Inflammatory macrophage treated with lipopolysaccharide for 4 hours (primary cell): ENCODE data around the gene RAB11FIP3.
A peak's percentile ranks its signal among the peaks of the same experiment; 100 is the strongest.
"Not testable (repeated sequence)": the region's sequence is repeated elsewhere in the genome, so short reads cannot be mapped to it uniquely, and the experiment has no call there.

Experiments used
- DNase-seq: peaks from one replicate; pipeline ENCODE4 v3.0.0-alpha.2; 2020

Gene RAB11FIP3

DNA sequence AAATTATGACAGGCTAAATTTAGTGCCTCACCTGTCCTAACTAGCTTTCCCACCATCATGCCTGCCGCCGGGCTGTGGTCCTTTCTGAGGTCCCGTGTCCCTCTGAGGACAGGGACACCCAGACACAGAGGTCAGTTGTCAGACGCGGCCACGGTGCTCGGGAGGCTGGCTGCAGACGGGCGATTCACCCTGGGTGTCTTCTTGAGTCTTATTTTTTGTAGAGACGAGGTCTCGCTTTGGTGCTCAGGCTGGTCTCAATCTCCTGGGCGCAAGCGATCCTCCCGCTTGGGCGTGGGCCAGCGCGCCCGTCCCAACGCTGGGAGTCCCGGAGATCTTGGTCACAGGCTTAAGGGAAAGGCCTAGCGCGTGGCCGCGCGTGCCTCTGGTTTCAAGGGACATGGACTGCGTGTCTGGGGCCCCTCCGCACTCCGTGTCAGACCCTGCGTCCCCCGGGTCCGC lies 797 bp upstream of the RAB11FIP3 start:
- DNase-seq: peak; percentile 8

DNA sequence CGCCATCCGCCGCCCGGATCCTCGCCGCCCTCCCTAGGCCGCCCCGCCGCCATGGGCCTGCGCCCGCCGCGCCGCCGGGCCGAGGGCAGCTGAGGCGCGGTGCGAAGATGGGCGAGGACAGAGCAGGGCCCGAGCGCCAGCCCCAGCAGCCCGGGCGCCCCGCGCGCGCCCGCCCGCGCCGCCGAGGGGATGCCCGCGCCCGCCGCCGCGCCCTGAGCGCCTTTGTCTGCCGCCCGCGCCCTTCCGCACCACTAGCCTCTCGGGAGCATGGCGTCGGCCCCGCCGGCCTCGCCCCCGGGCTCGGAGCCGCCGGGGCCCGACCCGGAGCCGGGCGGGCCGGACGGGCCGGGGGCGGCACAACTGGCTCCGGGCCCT lies 278 bp downstream of the RAB11FIP3 start:
- DNase-seq: peak; percentile 11

DNA sequence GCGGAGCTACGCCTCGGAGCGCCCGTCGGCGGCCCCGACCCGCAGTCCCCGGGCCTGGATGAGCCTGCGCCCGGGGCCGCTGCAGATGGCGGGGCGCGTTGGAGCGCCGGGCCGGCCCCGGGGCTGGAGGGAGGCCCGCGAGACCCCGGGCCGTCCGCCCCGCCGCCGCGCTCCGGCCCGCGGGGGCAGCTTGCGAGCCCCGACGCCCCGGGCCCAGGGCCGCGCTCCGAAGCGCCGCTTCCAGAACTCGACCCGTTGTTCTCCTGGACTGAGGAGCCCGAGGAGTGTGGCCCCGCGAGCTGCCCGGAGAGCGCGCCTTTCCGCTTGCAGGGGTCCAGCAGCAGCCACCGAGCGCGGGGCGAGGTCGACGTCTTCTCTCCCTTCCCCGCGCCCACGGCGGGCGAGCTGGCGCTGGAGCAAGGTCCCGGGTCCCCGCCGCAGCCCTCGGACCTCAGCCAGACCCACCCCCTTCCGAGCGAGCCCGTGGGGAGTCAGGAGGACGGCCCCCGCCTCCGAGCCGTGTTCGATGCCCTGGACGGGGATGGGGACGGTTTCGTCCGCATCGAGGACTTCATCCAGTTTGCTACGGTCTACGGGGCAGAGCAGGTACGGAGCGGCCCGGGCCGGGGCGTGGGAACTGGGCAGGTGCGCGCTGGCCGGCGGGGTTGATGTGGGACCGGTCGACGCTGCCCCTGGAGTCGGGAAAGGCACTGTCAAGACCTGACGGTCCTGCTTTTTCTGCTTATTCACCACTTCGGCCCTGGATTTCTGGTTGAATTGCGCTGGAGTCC lies 861 bp downstream of the RAB11FIP3 start:
- DNase-seq: no peak

DNA sequence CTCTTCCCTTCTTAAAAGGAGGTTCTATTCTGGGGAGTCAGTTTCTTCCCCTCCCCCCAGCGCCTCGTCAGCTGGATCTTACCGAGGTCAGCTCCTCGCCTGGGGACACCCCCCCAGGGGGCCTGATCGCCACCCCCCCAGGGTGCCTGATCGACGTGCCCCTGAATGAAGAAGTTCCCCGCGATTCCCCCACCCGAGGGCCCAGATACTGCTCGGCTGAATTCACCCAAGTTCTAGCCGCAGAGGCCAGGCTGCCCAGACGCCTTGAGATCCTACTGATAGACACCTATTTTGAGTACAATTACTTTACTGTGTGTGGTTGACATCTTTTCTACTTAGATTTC lies 1.4 kb downstream of the RAB11FIP3 start:
- DNase-seq: no peak

DNA sequence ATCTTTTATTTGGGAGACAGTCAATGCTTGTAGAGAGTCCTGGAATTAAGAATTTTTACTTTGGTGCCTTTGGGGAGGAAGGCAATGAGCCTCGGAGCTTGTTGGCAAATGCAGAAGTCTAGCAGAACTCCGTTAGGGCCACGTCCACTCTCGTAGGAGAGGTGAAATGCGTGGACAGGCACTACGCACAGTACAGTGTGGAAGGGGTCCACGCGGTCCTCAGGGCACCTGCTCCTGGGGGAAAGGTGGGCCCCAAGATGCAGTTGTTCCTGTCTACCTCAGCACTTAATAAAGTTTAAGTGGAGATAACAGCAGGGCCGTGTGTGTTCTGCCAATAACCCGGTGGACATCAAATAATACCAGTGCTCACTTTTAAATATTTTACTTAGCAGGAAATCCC lies 1.8 kb downstream of the RAB11FIP3 start:
- DNase-seq: no peak

DNA sequence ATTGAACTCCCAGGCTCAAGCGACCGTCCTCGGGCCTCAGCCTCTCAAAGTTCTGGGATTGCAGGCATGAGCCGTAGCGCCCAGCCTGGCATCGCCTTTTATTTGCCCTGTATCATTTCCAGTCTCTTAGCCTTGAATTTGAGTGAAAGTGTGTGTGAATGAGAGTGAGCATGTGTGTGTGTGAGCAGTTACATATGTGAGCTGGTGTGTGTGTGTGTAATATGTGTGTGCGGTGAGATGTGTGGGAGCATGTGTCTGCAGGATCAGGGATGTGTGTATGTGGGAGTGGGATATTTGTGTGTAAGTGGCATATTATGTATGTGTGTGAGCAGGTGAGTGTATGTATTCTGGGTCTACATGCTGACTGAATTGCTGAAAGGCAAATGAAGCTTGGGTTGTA lies 5.5 kb downstream of the RAB11FIP3 start:
- DNase-seq: no peak

DNA sequence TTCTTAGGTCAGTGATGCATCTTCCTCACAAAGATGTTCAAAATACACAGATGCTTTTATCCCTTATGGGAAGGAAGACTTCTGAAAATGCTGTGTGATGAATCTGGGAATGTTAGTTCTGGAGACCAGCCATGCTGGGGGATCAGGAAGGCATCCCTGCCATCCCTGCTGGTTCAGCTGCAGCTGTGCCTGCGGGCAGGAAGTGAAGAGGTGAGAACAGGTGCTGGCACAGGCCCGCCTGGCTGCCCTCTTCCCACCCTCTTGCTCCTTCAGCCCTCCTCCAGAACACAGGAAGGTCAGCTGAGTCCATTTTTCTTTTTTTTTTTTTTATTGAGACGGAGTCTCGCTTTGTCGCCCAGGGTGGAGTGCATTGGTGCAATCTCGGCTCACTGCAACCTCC lies 15.2 kb downstream of the RAB11FIP3 start:
- DNase-seq: no peak

DNA sequence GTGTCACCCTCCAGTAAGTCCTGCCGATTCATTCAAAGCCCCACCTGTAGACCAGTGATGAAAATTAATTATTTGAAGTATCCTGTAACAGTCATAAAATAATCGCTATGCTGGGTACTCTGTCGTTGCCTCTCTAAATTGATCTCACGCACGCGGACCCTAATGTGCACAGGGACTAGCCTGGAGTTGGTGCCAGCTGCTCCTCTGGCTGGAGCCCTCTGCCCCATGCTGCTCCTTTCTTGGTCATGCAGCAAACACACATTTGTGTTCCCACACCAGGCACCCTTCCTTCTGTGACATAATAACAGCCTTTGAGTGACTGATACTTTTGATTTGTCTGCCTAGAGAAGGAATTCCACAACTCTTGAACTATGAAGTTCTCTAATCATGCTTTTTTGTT lies 16.0 kb downstream of the RAB11FIP3 start:
- no peak for DNase-seq

DNA sequence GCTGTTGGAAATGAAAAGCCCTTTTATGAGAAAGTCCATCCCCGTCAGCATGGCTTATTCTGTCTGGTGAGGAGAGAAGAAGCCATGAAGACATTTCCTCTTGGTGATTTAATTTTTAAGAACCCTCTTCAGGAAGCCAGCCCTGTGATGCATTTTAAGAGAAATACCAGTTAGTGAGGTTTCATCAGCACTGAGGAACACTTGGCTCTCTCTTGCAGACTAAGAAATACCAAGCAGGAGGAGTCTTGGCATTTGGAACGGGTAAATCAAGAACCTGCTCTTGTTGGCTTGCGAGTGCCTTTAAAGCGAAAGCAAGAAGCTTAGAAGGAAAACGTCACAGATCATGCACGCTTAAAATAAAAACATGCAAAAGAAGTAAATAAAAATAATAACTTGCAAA lies 17.5 kb downstream of the RAB11FIP3 start:
- no peak for DNase-seq

DNA sequence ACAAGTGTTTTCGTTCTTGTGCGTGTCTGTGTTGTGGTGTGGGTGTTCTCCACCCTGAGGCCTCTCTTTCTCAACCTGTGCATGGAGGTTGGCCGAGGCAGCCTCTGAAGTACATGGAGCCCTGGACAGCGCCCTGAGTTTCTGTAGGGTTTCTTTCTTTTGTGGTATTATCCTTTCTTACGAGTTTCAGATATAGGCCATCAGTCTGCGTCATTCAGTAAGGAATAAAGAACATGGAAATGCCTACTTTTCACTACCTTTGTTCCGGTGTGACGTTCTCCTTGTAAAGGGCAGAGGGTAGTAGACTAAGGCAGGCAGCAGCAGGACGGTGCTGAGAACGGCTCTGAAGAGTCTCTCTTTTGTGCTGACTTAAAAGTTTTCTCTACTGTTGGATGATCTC lies 18.6 kb downstream of the RAB11FIP3 start:
- no peak for DNase-seq

DNA sequence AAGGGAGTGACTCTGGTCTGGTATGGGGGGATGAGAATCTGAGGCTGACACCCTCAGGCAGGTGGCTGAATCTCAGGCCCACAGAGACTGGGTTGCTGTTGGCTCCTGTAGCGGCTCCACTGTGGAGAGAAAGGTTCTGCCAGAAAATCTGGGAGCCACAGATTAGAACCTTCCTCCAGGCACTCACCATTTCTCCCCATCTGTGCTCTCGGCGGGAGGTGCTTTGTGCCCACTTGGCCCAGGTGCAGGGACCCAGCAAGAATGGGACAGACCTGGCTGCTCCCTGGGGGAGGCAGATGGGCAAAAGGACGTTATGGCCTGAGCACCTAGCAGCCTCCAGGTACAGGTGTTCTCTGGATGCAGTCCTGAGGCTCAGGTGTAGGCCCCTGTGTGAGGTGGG lies 20.1 kb downstream of the RAB11FIP3 start:
- DNase-seq: no peak

DNA sequence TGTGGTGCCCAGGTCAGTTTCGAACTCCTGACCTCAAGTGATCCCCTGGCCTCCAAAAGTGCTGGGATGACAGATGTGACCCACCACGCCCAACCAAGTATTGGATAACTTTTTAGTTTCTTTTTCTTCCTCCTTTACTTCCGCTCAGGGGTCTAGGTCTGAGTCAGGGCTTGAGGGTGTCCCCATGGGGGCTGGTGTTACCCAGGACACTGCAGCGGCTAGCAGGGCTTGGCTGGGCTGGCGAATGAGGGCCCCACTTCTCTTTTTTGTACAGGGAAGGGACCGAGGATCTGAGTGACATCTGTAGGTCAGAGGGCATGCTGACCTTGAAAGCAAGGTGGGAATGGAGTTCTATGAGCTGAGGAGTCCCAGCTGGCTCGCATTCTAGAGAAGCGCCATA lies 24.9 kb downstream of the RAB11FIP3 start:
- DNase-seq: peak; percentile 46

DNA sequence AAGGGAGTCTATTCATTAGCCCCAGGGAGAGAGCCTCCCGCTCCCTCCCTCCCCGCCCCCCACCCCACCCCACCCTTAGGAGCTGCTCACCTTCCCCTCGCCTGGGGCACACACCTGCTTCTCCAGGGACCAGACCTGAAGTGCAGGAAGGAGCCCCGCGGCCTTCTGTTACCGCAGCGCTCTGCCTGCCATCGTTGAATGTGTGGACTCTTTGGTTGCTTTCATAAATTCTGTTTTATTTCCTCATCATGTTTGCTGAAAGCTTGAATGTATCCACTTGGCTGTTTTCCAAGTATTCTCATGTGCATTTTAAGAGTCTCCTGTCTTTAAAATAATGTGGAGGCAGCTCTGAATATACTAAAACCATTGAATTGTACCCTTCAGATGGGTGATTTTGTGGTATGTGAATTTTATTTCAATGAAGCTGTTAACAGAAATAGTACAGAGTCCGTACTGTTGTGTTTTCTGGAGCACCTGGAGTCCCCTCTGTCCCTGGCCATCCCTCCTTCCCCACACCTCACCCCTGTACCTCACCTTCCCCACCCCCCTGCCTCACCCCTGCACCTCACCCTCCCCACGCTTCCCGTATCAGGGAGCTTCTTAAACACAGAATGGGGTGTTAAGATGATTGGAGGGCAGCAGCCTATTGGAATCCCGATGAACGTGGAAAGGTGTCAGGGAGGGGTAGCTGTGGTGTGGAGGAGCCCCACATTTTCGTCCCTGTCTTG lies 25.5 kb downstream of the RAB11FIP3 start:
- no peak for DNase-seq

DNA sequence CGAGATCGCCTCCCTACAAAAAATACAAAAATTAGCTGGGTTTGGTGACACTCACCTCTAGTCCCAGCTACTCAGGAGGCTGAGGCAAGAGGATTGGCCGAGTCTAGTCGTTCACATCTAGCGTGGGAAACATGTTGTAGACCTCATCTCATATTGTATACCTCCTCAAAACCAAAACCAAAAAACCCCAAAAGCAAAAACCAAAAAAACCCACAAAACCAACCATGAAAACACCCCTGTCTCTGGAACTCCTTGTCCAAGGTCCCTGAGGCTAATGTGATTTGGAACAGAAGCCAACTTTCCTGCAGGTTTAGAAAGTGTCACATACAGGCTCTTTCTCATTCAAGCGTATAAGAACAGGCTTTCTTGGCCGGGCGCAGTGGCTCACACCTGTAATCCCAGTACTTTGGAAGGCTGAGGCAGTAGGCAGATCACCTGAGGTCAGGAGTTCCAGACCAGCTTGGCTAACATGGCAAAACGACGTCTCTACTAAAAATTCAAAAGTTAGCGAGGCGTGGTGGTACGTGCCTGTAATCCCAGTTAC lies 29.0 kb downstream of the RAB11FIP3 start:
- DNase-seq: no peak

DNA sequence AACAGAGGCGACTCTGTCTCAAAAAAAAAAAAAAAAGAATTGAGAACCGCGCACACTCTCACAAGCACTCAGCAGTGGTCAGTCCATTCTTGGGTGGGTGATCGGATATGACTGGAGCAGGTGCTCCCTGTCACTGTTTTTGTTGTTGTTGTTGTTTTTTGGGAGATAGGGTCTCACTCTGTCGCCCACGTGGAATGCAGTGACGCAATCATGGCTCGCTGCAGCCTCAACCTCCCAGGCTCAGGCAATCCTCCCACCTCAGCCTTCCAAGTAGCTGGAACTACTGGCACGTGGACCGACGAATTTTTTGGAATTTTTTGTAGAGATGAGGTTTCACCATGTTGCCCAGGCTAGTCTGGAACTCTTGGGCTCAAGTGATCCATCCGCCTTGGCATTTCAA lies 30.0 kb downstream of the RAB11FIP3 start:
- DNase-seq: no peak

DNA sequence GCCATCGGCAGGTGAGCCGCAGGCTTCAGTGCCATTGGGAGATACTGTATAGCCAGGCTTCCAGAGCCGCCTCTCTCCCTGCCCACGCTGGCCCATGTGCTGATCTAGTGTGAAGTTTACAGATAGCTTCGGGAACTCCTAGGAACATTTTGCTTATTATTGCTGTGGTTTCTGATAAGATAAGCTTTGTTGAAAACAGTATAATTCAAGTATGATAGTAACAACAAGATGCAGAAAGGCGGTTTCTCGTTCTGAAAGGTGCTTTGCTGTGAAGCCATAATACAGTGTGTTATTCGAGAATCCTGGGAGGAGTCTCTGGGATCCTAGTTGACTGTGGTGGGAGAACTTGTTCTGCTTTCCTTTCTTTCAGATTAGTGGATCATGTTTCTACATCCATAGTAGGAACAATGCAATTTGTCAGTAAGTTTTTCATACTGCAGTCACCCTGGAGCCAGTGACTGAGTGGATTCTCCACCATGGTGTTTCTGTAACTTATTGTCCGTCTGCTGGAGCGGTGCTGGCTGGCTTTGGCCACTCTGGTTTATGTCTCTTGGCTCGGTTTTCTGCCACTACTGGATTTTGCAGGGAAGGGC lies 31.5 kb downstream of the RAB11FIP3 start:
- DNase-seq: no peak

DNA sequence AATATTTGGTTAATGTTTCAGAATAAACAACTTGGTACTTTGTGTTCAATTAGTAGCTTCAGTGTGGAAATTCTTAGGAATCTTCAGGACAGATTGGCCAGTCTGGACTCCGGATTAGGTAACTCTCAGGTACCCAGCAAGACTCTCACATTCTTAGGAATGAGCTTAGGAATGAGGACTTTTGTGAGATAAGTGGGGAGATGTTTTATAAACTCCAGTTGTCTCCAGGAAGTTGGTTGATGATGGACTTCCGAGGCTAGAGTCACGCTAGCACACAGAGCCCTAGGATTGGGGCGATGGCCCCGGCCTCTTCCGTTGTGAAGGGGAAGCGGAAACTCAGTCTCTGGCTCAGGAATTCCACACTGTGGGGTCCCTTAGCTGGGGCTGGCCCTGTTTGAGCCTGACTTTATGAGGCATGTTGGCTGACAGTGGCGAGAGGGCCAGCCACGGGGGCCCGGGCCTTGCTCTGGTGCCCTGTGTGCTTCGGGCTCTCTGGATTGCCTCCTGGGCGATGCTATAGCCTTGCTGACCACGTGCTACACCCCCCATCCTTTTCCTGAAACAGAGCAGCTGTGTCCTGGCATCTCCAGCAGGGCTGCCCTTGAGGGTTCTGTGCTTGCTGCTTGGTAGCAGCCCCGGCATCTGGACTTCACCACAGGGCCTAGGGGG lies 32.4 kb downstream of the RAB11FIP3 start:
- DNase-seq: no peak

DNA sequence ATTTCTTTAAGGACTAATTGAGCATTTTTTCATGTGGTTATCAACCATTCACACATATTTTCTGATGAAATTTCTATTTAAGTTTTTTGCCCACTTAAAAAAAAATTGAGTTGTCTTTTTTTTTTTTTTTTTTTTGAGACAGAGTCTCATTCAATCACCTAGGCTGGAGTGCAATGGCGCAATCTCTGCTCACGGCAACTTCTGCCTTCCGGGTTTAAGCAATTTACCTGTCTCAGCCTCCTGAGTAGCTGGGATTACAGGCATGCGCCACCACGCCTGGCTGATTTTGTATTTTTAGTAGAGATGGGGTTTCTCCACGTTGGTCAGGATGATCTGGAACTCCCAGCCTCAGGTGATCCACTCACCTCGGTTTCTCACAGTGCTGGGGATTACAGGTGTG lies 34.3 kb downstream of the RAB11FIP3 start:
- DNase-seq: no peak

DNA sequence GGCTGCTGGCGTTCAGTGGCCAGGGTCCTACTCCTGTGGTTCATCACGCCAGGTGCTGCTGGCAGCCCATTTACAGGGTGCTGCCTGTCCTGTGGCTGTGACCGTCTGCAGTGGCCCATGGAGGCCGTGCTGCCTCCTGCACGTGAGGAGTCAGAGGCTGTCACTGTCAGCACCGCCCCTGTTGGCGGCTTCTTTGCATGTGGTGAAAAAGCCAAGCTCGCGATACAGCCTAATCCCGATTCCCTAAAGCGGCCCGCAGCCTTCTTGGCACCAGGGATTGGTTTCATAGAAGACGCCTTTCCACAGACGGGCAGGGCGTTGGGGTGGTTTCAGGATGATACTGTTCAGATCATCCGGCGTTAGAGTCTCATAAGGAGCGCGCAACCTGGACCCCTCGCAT lies 35.3 kb downstream of the RAB11FIP3 start:
- DNase-seq: no peak

DNA sequence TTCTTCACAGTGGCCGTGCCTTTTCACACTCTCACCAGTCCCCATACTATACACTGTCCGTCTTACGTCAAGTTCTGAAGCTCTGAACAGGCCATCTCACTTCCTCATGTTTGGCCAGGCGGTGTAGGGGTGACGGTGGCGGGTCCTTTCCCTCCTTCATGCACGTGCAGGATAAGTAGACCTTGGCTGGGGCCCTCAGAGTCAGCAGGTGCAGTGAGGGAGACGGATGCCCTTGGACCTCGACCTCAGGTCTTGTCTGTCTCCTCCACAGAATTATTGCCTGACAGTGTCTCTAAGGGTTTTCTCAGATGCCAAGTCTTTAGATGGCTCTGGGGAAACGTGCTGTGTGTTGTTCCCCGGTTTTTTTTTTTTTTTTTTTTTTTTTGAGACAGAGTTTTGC lies 37.6 kb downstream of the RAB11FIP3 start:
- no peak for DNase-seq

DNA sequence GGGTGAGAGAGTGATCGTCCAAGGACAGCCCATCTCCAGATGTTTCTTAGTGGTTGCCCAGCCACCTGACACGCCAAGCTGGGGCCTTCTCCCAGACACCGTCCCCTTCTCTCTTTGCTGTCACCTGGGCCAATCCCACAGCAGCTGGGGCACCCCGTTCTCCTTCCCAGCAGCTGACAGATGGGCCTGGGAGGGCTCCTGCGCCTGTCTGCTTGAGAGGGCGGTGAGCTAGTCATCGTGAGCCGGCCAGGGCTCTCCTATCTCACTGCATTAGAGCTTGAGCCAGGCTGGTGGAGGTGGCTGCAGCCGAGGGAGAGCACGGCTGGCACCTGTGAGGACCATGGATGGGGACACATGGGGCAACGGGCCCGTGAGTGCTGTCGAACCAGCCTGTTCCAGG lies 41.2 kb downstream of the RAB11FIP3 start:
- DNase-seq: no peak

DNA sequence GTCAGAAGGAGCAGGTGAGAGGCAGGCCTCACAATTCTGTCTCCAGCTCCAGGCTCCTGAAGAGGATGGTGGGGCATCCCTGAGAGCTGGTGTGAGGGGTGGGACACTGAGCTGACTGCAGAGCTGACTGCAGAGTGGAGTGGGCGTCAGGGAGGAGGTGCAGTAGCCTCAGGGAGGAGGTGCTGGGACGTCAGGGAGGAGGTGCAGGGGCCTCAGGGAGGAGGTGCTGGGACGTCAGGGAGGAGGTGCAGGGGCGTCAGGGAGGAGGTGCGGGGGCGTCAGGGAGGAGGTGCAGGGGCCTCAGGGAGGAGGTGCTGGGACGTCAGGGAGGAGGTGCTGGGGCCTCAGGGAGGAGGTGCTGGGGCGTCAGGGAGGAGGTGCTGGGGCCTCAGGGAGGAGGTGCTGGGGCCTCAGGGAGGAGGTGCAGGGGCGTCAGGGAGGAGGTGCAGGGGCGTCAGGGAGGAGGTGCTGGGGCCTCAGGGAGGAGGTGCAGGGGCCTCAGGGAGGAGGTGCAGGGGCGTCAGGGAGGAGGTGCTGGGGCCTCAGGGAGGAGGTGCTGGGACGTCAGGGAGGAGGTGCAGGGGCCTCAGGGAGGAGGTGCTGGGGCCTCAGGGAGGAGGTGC lies 41.9 kb downstream of the RAB11FIP3 start:
- DNase-seq: not testable (repeated sequence)
